GM18505 (cell line): ENCODE data around the gene CCDC127.

ENCODE experiments used
- ATAC-seq: cut with Tn5 transposase; IDR thresholded peaks from one replicate; pipeline ENCODE4 v1.9.1; 2021; ENCODE audit not compliant: unreplicated experiment
- POLR2A ChIP-seq: IDR thresholded peaks from 4 replicates; pipeline ENCODE4 v1.6.1; 2011; ENCODE audit warnings: borderline replicate concordance; ENCODE audit not compliant: insufficient read depth, insufficient read length; ENCODE audit errors: extremely low read depth

Gene CCDC127

GRCh38 chr5:159448-160172 lies 58.3 kb downstream of the CCDC127 start:
- ATAC-seq: no peak
- TF ChIP-seq POLR2A: no peak

GRCh38 chr5:158807-159447 lies 59.0 kb downstream of the CCDC127 start:
- no peak for TF ChIP-seq POLR2A
- no peak for ATAC-seq

GRCh38 chr5:157801-158200 lies 60.2 kb downstream of the CCDC127 start:
- no peak for ATAC-seq

GRCh38 chr5:157126-157715 lies 60.7 kb downstream of the CCDC127 start:
- TF ChIP-seq POLR2A: no peak
- no peak for ATAC-seq

More at GRCh38 chr5:157801-158200, 60.2 kb downstream of the CCDC127 start:
- TF ChIP-seq POLR2A: no peak

- no peak for ATAC-seq
- no peak for TF ChIP-seq POLR2A
Observed at GRCh38 chr5:156411-157072, 61.4 kb downstream of the CCDC127 start.

- no peak for TF ChIP-seq POLR2A
- ATAC-seq: no peak
Observed at GRCh38 chr5:155651-156410, 62.1 kb downstream of the CCDC127 start.

GRCh38 chr5:154826-155225 lies 63.1 kb downstream of the CCDC127 start:
- ATAC-seq: no peak
- no peak for TF ChIP-seq POLR2A

GRCh38 chr5:154236-154635 lies 63.7 kb downstream of the CCDC127 start:
- no peak for ATAC-seq
- no peak for TF ChIP-seq POLR2A

- no peak for TF ChIP-seq POLR2A
- ATAC-seq: no peak
Observed at GRCh38 chr5:153256-153655, 64.7 kb downstream of the CCDC127 start.

GRCh38 chr5:152077-152476 lies 65.9 kb downstream of the CCDC127 start:
- no peak for TF ChIP-seq POLR2A
- ATAC-seq: no peak

GRCh38 chr5:150746-151145 lies 67.2 kb downstream of the CCDC127 start:
- no peak for ATAC-seq
- no peak for TF ChIP-seq POLR2A

- no peak for ATAC-seq
- no peak for TF ChIP-seq POLR2A
Observed at GRCh38 chr5:149745-150485, 68.0 kb downstream of the CCDC127 start.

- no peak for TF ChIP-seq POLR2A
- no peak for ATAC-seq
Observed at GRCh38 chr5:147751-148150, 70.2 kb downstream of the CCDC127 start.
